Measurements from ENCODE around the gene CEP126.

DNA sequence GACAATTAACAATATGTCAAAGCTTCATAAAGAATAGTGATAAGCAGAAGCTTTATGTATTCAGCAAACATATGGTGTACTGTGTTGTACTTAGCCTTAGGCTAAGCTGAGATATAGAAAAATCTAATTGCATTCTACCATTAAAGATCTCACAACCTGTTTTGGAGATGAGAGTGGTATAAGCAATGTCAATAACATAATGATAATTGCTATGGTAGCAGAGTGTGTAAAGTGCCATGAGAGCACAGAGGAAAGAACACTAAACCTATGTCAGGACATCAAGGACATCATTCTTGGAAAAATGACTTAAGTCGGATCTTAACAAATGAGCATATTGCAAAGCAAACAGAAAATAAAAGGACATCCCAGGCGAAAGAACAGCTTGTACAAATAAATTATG lies 30.1 kb downstream of the CEP126 start:
- TF ChIP-seq, protein P1, sequence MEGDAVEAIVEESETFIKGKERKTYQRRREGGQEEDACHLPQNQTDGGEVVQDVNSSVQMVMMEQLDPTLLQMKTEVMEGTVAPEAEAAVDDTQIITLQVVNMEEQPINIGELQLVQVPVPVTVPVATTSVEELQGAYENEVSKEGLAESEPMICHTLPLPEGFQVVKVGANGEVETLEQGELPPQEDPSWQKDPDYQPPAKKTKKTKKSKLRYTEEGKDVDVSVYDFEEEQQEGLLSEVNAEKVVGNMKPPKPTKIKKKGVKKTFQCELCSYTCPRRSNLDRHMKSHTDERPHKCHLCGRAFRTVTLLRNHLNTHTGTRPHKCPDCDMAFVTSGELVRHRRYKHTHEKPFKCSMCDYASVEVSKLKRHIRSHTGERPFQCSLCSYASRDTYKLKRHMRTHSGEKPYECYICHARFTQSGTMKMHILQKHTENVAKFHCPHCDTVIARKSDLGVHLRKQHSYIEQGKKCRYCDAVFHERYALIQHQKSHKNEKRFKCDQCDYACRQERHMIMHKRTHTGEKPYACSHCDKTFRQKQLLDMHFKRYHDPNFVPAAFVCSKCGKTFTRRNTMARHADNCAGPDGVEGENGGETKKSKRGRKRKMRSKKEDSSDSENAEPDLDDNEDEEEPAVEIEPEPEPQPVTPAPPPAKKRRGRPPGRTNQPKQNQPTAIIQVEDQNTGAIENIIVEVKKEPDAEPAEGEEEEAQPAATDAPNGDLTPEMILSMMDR (IDR thresholded peaks at IDR 0.05): no peak
- TF ChIP-seq POLR2A (IDR thresholded peaks at IDR 0.05): no peak

All from testis (tissue), 2 donors.